AG04450 (cell line): ENCODE data around the gene TNFRSF4. TPM values are rescaled to one million over a fixed set of nuclear protein-coding genes. Genes with fewer than 3 reads are reported as not detected.

ENCODE experiments used
- CTCF ChIA-PET: fragments of 300-600, 350-600 bp; formaldehyde crosslinking; extraction: SDS; loops from one replicate; lab custom pipeline; 2022; ENCODE audit warnings: antibody characterized with exemption, inconsistent platforms; lab: Charles Lee
- POLR2A ChIA-PET: fragments of 350-600 bp; formaldehyde crosslinking; extraction: SDS; loops from one replicate; lab custom pipeline; 2021; ENCODE audit warnings: antibody characterized with exemption, inconsistent platforms; lab: Yijun Ruan, JAX
- DNase-seq: peaks from one replicate; pipeline ENCODE4 v3.0.0-alpha.2; 2011; ENCODE audit warnings: low read depth, low spot score
- H3K27ac ChIP-seq: one replicate; pipeline ENCODE4 v1.5.1; 2012; ENCODE audit warnings: low read depth, low read length, control low read depth
- H3K27me3 ChIP-seq: one replicate; pipeline ENCODE4 v1.6.0; 2012; ENCODE audit warnings: low read length; ENCODE audit not compliant: control insufficient read depth, insufficient read depth
- H3K4me3 ChIP-seq: 2 replicates; pipeline ENCODE4 v1.5.1; 2011; ENCODE audit warnings: mild to moderate bottlenecking, low read depth, low read length, control low read depth
- H3K9me3 ChIP-seq: 2 replicates; pipeline ENCODE4 v1.5.1; 2012; ENCODE audit warnings: low read length; ENCODE audit not compliant: control insufficient read depth, insufficient read depth
- CTCF ChIP-seq: IDR thresholded peaks from 2 replicates; pipeline ENCODE4 v1.5.1; 2011; ENCODE audit warnings: low read depth, low read length, control low read depth, inconsistent platforms
- polyA plus RNA-seq: library from polyadenylated mRNA; depleted of rRNA; stranded (reverse); fragments of >200 nt; gene quantifications from 2 replicates; pipeline ENCODE4 v1.2.3, GENCODE V29; 2011

TNFRSF4 gene
- polyA plus RNA-seq, 1 experiment: 0.07 TPM

- Histone ChIP-seq H3K4me3 (no peak overlapping the region), H3K9me3 (peaks cover 4% of the 10 kb centered on the region; the same call in 1 of the 2 replicates), H3K27ac (no peak overlapping the region), H3K27me3 (no peaks in the 10 kb centered on the region)
- ChIA-PET POLR2A (no interaction called here), CTCF (no interaction called here)
- no peak for TF ChIP-seq CTCF
- no peak for DNase-seq
Observed at GRCh38 chr1:1255611-1256010, 41.7 kb upstream of the TNFRSF4 start.

DNA sequence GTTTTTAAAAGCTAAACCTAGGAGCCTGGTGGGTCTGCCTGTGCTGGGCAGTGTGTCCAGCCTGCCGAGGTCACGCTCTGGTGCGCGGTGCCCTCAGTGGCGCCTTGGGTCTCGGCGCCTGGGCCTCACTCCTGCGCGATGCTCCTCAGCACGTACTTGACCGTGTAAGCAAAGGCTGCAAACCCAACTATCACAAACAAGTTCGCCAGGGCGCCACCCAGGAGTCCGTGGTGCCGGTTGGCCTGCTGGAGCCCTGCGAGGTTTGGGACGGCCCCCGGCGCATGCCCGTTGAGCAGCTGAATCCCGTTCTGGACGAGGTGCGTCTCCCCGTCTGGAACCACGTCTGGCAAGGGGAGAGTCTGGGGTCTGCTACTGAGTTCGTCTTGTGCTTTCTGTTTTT, 41.1 kb upstream of the TNFRSF4 start:
- no peak overlapping the region for H3K4me3 ChIP-seq
- no peak overlapping the region for H3K27ac ChIP-seq
- no peak for TF ChIP-seq CTCF
- H3K27me3 ChIP-seq: no peaks in the 10 kb centered on the region
- H3K9me3 ChIP-seq: peaks cover 4% of the 10 kb centered on the region; the same call in 1 of the 2 replicates
- CTCF ChIA-PET: no interaction called here
- no peak for DNase-seq
- POLR2A ChIA-PET: no interaction called here

GRCh38 chr1:1254667-1254998, 40.7 kb upstream of the TNFRSF4 start:
- Histone ChIP-seq H3K4me3 (no peak overlapping the region), H3K27ac (no peak overlapping the region), H3K27me3 (no peaks in the 10 kb centered on the region), H3K9me3 (peaks cover 4% of the 10 kb centered on the region; the same call in 1 of the 2 replicates)
- POLR2A ChIA-PET: no interaction called here
- TF ChIP-seq CTCF: no peak
- CTCF ChIA-PET: no interaction called here
- DNase-seq: no peak

- ChIA-PET CTCF (no interaction called here), POLR2A (no interaction called here)
- no peak overlapping the region for H3K27ac ChIP-seq
- no peak overlapping the region for H3K4me3 ChIP-seq
- peaks cover 4% of the 10 kb centered on the region; the same call in 1 of the 2 replicates for H3K9me3 ChIP-seq
- TF ChIP-seq CTCF: no peak
- no peak for DNase-seq
- no peaks in the 10 kb centered on the region for H3K27me3 ChIP-seq
Observed at GRCh38 chr1:1253972-1254666, 40.2 kb upstream of the TNFRSF4 start.

DNA sequence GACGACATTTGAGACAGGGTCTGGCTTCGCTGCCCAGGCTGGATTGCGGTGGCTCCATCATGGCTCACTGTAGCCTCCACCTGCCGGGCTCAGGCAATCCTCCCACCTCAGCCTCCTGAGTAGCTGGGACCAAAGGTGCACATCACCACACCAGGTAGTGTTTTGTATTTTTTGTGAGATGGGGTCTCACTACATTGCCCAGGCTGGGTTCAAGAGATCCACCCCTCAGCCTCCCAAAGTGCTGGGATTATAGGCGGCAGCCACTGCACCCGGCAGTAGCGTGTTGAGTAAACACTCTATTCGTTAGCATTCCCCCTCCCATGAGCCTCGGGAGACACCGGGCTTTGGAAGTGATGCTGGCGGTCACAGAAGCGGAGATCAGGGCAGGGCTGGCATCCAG, 39.4 kb upstream of the TNFRSF4 start:
- DNase-seq: no peak
- Histone ChIP-seq H3K9me3 (peaks cover 4% of the 10 kb centered on the region; the same call in 1 of the 2 replicates), H3K4me3 (no peak overlapping the region), H3K27ac (no peak overlapping the region), H3K27me3 (no peaks in the 10 kb centered on the region)
- ChIA-PET CTCF (no interaction called here), POLR2A (no interaction called here)
- no peak for TF ChIP-seq CTCF
